ENCODE data around the gene DHX32.

DNA sequence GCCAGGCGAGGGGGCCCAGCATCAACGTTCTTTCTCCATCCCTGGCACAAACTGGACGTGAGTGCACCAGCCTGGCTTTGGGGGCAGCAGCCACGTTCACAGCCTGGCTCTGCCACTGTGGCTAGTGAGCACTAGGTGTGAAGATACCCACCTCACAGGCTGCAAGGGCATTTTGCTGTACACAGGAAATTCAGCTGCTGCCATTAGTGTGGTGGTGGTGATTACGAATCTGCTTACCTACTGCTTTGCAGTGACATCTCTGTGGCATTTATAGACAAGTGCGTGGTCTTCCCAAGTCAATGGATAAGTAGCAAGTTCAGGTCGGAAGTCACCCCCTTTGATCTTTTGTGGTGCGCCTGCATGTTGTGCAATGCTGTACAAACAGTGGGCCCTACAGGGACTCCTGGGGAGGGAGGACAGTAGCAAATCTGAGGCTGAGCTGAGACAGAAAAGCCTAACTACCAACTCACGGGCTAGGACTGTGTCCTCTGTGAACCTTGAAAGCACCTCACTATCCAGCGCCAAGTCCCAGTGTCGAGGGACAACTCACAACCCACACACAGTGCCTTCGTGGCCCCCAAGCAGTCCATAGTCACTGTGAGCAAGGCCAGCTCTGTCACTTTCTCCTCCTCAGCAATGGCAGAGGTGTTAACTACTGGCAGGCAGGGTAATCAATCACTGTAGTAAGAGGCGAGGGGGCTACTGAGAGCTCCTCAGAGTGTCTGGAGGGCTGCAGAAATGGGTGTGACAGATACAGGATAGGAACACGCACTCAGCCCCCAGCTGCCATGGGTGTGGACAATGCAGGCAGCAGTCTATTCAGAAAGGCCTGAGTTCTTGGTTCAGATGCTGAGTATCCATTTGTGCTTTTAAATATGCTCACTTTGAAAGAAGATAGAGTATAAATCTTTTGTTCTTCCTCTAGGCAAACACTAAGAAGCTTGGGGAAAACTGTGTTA, 88.5 kb downstream of the DHX32 start:
- TF ChIP-seq POLR2A (IDR thresholded peaks at IDR 0.05) (no peak), POLR2AphosphoS5 (IDR thresholded peaks at IDR 0.05) (no peak)
- TF ChIP-seq, protein P1, sequence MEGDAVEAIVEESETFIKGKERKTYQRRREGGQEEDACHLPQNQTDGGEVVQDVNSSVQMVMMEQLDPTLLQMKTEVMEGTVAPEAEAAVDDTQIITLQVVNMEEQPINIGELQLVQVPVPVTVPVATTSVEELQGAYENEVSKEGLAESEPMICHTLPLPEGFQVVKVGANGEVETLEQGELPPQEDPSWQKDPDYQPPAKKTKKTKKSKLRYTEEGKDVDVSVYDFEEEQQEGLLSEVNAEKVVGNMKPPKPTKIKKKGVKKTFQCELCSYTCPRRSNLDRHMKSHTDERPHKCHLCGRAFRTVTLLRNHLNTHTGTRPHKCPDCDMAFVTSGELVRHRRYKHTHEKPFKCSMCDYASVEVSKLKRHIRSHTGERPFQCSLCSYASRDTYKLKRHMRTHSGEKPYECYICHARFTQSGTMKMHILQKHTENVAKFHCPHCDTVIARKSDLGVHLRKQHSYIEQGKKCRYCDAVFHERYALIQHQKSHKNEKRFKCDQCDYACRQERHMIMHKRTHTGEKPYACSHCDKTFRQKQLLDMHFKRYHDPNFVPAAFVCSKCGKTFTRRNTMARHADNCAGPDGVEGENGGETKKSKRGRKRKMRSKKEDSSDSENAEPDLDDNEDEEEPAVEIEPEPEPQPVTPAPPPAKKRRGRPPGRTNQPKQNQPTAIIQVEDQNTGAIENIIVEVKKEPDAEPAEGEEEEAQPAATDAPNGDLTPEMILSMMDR (IDR thresholded peaks at IDR 0.05) = no peak

All from transverse colon (tissue), 4 donors.